NOMO-1 treated with dmso at 0.1 percent for 144 hours (cell line): ENCODE measurements around the gene CGB2.
"Not testable (repeated sequence)": the region's sequence is repeated elsewhere in the genome, so short reads cannot be mapped to it uniquely, and the experiment has no call there.

ENCODE experiments used
- DNase-seq: peaks from one replicate; lab custom pipeline; 2025; ENCODE audit not compliant: unreplicated experiment; lab: John Stamatoyannopoulos, UW

The CGB2 gene

DNA sequence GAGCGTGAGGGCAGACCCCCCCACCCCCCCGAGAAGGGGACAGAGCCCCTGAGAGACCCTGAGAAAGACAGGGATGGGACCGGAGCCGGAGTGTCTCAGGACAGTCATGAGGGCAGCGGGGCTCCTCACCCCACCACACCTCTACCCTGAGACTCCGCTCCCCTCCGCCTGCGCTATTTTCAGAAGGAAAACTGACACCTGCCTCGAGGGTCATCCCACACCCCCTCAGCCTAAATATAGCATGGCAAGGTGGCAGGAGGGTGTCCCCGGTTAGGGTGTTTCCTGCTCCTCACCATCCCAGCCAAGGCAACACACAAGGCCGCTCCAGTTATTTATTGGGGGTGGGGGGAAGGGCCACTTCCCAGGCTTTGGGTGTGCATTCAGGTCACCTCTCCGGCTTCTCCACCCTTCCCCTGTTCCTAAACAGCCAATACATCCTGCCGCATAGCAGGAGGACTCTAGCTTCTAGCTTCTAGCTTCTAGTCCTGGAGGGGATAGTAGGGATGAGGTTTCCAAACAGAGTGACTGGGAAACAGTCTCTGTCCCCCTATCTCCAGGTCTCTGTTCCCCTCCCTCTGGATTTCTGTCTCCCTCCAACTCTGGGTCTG, 34.3 kb downstream of the CGB2 start:
- no peak for DNase-seq

DNA sequence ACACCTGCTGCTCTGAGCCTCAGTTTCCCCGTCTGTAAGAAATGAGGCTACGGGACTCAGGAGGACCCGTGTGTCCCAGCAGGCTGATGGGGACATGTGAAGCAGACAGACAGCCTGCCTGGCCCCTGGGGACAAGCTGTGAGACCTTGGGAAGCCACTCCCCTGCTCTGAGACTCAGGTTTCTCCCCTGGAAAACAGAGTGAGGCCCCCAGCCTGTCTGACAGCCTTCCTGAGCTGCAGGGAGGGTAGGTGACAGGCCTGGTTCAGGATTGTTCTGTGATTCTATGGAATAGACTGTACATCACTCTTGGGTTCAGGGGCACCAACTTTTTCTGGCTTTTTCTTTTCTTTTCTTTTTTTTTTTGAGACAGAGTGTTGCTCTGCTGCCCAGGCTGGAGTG, 35.9 kb downstream of the CGB2 start:
- DNase-seq, result no peak

- no peak for DNase-seq
Measured at GRCh38 chr19:49069026-49069425, 37.3 kb downstream of the CGB2 start.

DNA sequence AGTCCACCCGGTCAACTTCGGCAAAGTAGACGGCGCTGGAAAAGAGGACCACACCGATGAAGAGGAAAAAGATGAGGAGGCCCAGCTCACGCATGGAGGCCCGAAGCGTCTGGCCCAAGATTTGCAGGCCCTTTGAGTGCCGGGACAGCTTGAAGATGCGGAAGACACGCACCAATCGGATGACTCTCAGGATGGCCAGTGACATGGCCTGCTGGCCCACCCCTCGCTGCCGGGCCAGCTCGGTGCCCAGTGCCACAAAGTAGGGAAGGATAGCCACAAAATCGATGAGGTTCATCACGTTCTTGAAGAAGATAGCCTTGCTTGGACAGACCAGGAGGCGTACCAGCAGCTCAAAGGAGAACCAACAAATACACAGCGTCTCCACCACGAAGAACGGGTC, 38.7 kb downstream of the CGB2 start:
- no peak for DNase-seq

DNA sequence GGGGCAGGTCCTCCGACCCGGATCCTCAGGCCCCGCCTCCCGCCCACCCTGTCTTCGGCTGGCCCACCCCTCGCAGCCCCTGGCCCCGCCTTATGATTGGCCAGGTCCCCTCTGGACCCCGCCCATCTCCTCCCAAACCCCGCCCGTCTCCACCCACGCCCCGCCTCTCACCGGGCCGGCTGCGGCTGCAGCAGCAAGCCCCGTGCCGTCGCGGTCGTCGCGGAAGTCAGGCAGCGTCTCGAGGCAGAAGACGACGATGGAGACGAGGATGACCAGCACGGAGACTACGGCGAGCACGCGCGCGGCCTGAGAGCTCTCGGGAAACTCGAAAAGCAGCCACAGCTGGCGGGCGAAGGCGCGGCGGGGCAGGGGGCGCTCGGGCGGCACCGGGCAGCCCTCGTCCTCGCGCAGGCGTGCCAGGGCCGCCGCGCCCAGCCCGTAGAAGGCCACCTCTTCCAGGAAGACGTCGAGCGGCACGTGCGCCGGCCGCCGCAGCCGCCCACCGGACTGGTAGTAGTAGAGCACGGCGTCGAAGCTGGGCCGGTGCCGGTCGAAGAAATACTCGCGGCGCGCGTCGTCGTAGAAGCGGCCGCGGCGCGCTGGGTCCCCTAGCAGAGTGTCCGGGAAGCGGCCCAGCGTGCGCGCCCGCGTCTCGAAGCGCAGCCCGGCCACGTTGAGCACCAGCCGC, 40.3 kb downstream of the CGB2 start:
- DNase-seq, result no peak

GRCh38 chr19:49073514-49074378, 42.1 kb downstream of the CGB2 start:
- peak; percentile 26 for DNase-seq

GRCh38 chr19:49074869-49075268, 43.2 kb downstream of the CGB2 start:
- DNase-seq, result not testable (repeated sequence)

DNA sequence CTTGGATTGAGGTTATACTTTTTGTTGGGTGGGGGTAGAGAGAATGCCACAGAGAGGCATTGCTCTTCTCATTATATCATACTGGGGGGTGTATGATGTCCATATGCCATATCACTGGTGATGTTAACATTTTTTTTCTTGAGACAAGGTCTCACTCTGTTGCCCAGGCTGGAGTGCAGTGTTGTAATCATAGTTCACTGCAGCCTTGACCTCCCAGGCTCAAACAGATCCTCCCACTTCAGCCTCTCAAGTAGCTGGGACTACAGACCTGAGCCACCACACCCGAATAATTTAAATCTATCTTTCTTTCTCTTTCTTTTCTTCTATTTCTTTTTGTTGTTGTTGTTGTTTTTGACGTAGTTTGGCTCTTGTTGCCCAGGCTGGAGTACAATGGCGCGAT, 48.7 kb downstream of the CGB2 start:
- DNase-seq, result no peak

- DNase-seq, result no peak
Measured at GRCh38 chr19:49081273-49081672, 49.6 kb downstream of the CGB2 start.
